GM18508 (cell line): ENCODE measurements around the gene DST.
"Not testable (repeated sequence)": the region's sequence is repeated elsewhere in the genome, so short reads cannot be mapped to it uniquely, and the experiment has no call there.

Experiments
- ATAC-seq: cut with Tn5 transposase; IDR thresholded peaks from one replicate; pipeline ENCODE4 v1.9.1; 2021; ENCODE audit warnings: moderate number of reproducible peaks; ENCODE audit not compliant: insufficient read depth, unreplicated experiment

The DST gene

DNA sequence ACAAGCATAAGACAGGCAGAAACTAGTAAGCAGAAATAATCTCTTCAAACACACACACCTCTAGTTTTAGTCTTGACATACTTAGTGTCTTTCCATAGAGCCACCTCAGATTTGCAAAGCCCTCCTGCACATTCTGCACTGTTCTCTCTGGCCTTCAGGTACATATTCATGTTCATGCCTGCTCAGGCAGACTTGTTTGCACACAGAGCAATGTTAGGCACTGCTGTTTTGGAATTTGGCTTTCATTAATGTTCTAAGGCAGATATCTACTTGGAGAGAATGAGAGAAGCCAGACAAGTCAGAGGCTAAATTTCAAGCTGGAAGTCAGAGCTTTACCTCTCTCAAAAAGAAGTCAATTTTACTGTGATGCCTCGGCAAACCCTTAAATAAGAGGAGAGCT lies 21.3 kb upstream of the DST start:
- ATAC-seq = no peak

DNA sequence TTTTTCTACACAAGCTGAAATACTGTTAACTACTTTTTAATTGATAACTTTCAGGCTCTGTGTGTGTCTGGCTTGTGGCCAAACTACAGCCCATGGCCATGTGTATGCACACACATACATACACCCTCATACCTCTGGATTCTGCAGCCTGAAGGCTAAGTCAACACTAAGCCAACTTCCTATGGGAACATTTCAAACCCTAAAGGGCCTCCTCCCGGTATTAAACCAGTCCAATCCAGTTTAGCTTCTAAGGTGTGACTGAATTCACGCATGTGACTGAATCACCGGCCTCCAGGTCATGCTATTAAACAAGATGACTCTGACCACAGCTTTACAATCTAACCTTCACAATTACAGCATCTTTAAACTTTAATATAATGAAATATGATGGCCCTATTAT lies 20.7 kb upstream of the DST start:
- no peak for ATAC-seq

DNA sequence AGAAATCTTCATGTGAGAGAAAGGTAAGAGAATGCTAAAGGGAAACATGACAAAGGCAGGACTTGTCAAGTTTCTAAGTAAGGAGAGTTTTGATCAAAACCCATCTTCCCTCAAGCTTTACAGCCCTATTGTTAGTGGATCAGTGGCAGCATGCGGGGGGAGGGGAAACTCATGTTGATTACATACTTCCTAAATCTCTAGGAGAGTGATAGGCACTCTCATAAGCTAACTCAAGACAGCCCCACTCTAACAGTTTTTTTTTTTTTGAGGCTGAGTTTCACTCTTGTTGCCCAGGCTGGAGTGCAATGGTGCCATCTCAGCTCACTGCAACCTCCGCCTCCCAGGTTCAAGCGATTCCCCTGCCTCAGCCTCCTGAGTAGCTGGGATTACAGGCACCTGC lies 18.6 kb upstream of the DST start:
- not testable (repeated sequence) for ATAC-seq

DNA sequence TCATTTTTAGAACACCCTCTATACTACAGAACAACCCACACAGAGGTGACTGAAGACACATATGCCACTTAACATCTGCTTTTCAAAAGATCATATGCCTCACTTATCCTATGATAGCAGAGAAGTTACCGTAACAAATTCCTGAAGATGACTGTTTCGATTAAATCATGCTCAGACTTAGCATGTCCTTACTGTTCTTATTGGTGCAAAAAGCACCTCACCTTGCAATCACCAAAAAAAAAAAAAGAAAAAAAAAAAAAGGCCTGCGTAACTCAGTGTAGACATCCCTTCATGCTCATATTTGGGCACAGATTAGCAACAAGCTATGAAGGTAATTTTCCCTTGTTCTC lies 17.7 kb upstream of the DST start:
- no peak for ATAC-seq

DNA sequence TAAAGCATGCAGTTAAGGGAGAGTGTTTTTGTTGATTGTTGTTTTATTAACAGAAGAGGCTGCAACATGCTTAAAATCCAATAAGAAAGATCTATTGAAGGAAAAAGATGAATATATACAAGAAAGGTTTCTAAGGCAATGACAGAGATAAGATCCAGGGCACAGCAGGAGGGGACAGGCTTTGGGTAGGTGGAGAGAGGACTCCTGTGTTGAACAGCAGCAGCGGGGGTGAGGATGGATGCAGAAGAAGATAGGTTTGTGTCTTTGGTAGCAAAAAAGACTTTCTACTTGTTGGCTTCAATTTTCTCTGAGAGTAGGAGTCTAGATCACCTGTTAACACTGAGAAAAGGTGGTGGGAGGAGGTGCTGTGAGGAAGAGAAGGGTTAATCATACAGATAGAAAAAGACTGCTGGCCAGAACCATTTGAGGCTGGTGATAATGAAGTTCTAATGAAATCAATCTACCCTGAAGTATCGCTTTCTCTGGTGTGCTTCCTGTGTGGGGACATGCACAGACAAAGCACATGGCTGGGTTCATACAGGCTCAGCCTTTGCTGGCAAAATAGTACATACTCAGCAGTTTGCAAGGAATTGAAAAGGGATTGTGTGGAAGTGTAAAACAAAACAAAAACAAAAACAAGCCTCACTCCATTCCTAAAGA lies 17.2 kb upstream of the DST start:
- ATAC-seq = peak; percentile 87

DNA sequence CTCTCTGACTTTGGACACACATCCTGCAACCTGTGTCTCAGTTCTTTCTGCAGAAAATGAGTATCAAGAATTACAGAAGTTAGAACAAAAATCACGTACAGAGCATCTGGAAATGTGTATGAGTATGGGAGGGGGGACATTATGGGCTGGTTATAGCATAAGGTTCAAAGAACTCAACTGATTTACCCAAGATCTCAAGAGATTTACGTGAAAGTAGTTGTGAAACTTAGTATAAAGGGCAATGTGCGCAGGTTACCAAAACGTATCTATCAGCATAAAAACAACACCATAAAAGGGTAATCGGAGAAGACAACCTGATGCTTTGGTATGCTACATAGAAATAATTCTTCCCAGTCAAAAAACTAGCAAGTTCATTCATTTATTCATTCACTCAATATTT lies 15.6 kb upstream of the DST start:
- no peak for ATAC-seq

DNA sequence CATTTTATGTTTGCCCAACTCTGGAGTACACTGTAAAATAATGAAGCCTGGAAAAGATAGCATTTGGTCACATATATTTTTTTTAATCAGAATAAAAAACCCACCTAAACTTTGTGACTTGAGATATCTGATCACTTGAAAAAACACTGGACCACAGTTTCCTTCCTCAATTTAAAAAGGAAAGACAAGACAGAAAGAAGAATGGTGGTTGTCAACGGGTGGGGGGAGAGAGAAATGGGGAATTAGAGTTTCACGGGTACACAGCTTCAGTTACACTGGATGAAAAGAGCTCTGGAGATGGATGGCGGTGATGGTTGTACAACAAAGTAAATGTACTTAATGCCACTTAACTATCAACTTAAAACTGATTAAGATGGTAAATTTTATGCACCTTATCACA lies 14.7 kb upstream of the DST start:
- no peak for ATAC-seq

DNA sequence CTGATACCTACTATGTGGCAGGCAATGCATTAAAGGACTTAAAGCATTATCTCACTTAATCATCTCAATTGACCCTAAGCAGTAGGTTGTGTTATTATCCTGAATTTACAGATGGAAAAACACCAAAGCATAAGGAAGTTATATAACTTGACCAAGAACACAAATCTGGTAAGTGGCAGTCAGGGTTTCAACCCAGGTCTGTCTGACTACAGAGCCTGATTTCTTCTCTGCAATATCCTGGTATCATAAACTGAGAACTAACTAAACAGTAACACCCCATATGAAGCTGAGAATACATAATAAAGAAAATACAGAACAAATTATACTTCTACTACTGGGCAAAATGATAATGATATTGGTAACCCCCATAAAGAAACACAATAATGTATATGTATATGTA lies 13.8 kb upstream of the DST start:
- no peak for ATAC-seq

DNA sequence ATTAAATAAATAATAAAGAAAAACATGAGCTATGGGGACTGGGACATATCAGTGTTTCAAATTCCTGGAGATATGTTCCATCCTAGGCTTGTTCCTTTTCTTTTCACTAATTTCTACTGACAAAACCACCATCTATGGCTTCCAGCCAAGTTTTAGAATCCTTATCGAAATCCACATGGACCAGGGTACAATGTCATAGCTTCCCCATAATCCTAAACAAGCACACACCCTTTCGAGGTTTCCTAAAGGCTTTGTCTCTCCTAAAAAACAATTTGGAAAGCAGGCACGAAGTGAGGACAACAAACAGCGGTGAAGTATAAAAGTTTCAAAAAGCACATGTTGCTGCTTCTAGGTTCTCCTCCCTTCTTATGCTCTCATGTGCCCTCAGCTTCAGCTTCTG lies 13.3 kb upstream of the DST start:
- no peak for ATAC-seq

DNA sequence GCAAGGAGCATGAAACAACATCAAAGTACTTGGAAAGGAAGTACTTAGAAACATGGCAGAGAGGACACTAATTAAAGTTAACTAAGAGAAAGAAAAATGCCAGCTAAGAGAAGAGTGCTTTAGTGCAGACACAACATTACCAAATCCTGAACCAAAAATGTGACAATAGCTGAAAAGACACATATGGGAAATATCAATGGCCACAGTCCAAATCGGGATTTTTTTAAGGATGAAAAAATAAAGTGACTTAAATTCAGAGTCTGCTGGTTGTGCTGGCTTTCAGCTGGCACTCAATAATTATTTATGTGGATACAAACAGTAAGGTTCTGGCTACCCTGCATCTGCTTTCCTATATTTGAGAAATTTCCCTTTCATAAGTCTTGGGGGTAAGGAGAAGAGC lies 12.6 kb upstream of the DST start:
- ATAC-seq = no peak

DNA sequence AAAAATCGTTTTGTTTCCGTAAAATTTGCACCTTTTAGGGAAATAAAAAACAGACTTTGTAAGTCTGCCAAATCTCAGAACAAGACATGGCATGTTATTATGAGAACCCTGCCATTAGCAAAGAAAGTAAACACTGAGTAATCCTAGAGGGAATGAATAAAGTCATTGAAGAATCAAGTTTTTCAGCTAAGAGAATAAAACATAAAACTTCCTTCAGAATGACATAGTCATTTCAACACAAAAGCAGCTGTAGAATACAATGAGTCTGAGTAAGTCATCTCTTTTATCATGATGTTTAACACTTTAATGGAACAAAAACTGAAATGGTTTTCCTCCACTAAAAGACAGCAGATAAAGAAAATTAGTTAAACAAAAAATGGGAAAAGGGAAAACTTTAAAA lies 10.3 kb upstream of the DST start:
- ATAC-seq = no peak

DNA sequence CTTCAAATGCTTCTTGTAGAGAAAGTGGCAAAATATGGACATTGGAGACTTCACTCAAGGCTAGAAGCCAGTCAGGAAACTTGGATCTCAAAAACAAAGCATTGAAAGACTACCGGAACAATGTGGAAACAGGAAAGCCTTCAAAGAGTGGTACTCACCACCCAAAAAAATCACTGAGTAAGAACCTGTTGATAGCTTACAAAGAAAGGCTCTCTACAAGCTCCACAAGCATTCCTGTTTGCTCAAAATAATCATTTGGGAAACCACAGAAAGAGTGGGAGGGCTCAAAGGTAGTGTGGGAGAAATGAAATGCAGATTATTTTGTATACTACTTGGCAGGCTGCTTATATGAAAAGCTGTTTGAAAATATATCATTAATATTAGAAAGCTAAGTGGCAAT lies 9.5 kb upstream of the DST start:
- ATAC-seq = no peak

DNA sequence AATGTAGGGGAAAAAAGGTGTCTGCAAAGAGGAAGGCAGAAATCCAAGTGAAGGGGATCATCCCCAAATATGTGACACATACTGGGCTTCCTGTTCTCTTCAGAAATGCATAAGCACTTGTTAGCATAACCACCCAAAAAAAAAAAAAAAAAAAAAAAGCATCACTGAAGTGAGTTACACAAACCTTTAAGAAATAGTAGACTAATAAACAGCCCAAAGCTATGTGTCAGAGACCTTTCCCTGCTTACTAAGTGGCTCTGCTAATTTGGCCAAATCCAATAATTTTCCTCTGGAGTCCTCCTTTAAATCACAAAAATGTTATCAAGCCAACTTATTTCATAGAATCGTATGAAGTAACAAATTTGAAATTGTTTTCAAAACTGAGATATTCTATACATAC lies 7.5 kb upstream of the DST start:
- no peak for ATAC-seq

DNA sequence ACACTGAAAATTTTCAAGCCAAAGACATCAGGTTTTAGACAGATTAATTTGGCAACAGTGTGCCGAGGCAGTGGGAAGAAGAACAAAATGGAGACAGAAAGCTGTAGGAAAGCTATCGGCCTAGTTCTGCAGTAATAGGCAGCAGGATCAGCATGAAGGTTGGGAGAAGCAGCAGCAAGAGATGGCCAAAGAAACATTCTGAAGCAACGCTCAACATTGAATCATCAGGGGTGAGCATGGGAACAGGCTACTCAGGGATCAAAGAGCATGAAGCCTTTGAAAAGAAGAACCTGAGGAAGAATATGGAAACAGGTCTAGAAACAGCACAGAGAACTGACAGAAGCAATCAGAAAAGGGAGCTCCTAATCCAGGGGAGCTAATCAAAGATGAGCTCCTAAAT lies 7.1 kb upstream of the DST start:
- ATAC-seq = no peak

DNA sequence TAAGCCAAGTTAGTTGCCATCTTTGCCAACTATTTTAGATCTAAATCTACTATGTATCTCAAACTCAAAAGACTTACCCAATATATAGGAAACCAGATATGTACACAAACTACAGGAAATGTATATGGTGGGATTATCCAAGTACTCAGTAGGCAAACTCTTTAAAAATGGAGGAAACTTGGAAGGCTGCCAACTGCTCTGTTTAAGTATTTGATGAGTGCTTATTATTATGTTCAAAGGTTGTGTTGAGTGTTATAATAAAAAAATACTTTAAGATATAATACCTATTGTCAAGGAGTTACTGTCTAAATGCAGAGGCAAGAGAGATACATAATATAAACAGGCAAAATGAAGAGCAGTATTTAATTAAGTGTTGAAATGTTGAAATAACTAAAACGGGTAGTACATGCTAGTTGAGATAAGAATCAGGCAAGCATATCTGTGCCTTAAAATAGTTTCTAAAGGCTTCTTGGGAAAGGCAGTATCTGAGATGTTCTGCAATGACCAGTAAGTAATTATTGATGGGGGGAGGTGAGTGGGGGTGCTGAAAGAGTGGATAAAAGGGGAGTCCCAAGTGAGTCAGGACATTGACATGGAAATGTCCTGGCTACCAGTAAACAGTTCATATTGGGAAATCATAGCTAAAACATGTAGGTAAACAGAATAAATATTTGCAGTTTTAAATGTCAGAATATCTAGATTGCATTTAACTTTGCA lies 6.5 kb upstream of the DST start:
- no peak for ATAC-seq

DNA sequence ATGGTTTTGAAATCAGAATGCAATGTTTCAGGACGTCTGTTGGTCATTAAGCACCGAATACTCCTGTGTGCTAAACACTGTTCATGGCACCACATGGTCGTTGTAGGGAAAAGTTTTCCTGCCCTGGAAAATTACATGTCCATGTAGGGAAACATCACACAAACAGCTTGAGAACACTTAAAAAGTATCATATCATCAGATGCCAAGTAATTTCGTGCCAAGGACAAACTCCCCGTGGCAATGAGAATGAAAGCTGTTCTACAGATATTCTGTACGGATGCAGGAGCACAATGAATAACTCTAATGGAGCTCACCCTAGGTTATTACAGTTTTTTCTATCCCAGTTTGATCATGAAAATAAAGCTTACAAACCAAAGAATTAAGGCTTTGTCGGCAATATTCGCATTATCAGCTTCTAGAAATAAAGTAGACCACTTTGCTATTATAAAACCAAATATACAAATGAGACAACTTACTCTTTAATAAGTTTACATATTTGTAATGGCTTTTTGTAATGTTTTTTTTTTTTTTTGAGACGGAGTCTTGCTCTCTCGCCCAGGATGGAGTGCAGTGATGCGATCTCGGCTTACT lies 4.6 kb upstream of the DST start:
- ATAC-seq = no peak

DNA sequence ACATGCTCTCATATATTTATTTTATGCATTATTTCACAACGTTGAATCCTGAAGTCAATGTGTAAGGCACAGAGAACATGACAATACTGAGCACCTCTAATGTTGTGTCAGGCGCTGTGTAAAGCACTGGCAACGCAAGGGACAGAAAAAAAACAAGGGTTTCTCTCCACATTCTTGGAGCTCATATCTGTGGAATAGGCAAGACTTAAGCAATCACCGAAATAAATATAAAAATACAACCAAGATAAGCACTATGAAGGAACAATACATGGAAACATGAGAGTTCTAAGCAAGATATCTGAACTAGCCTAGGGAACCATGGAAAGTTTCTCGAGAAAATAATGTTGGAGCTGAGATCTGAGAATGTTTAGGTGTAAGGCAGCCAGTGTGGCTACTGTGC lies 1.7 kb upstream of the DST start:
- ATAC-seq = no peak

DNA sequence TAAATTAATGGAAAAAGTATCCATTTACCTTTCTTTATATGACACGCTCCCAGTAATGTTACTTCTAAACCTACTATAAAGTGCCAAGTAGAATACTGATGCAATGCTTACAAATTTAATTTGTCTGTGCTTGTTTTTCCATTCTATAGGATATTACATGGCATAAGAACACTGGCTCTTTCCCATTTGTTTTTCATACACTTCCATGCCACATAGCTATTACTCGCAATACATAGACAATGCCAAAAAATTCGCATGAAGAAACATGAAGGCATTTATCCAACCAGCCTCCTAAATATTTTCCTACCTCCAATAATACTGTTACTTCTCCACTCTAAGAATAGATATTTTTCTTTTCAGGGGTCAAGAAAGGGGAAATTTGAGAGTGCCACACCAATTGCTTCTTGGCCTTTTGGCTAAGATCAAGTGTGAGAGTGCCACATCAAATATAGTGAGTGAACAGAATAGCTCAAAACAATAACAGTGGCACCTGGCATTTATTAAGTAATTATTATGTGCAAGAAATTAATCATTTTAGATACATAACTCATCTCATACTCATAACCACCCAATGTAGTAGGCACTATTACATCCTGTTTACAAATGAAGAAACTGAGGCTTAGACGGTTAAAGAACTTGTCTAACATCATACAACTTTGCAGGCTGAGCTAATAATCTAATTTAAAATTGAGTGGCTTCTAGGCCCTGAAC lies 845 bp upstream of the DST start:
- ATAC-seq = no peak

DNA sequence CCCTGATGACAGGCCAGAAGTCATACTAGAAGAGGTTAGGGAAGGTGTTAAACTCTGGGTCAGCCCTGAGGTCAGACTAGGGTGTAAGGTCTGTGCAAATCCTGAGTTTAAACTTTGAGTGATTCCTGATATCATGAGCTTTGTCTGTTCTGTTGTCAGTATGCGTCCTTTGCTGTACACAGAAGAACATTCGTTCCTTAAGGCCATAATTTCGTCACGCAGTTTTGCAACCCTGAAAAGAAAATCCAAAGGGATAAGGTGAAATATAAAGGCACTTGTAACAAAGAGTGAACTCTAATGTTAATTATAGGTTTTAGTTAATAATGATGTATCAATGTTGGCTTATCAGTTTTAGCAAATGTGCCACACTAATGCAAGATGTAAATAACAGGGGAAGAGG lies 2.3 kb downstream of the DST start:
- no peak for ATAC-seq

DNA sequence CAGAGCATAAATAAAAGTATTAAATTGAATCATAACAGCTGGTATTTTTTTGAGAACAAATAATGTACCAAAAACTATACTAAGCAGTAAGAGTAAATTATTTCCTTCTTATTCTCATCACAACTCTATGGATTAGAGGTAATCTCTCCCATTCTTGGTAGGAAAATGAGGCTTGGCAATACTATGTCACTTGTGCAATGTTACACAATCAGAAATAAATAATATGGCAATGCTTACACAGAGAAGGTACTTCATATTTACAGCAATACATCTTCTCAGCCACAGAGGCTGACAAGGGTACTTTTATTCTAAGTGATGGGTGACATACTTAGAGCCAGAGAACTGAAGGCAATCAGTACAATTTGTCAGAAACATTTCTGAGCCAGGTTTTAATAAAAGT lies 3.9 kb downstream of the DST start:
- ATAC-seq = no peak

DNA sequence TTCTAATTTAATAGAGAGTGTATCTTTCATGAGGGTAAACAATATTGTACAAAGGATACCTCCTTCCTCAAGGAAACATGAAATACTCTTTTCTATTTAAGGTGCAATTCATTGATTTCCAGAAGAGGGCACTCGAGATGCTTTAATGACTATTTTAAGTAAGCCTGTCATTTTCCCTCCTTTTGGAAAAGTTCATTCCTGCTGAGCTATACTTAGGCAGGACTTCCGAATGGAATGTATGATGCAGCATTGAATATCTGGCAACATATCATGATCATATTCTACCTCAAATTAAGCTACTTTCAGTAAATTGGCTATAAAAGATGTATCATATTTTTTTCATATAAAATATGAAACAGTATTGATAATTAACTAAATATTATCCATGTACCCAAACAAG lies 5.0 kb downstream of the DST start:
- ATAC-seq = no peak

DNA sequence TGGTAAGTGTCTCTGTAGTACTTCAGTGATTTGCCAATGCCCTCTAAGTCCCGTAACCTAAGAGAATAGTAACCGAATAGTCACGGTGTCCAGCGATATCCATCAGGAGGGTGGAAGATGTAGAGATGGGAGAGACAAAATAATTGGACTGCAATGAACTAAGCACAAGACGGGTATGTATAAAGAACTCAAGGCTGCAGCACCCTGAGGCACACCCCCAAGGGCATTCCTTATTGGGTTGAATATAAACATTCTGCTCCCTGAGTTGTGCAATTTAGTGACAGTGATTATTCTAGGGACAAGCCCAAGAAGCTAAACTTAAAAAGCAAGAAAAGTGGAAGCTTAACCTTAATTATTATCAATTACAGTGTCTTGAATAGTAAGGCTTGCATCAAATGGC lies 14.6 kb downstream of the DST start:
- no peak for ATAC-seq
